Measurements from ENCODE around the gene REEP3.

REEP3 gene

DNA sequence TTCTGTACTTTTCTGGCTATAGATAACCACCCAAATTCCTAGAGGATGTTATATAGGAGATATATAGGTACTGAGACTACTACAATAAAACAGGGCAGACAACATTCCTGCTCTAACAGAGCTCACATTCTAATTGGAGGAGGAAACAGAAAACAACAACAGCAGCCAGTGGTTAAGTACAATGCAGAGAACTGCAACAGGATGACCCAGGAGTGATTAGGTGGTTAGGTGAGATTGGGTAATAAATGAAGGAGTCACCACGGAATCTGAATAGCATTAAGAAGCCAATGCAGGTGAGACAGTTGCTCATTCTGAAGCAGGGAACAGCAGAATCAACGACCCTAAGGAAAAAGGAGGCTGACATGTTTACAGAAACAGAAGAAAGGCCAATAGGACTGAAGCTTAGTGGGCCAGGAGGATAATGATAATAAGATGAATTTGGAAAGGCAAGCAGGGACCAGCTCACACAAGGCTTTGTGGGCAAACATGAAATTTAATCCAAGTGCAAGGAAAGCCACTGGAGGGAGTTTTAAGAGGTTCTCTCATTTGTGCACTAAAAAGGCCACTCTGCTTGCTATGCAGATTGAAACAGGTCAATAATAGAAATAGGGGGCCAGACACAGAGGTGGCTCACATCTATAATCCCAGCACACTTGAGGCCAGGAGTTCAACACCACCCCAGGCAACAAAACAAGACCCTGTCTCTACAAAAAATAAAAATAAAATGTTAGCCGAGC lies 16.9 kb upstream of the REEP3 start:
- no peak for DNase-seq (ENCODE audit: low read depth)
- in situ Hi-C loops (cut with HindIII; ENCODE audit: low sequenced_read_pairs), result no loop called here
- no peak overlapping the region for H3K4me3 ChIP-seq (ENCODE audit: low read depth, low read length)
- TF ChIP-seq, protein P1, sequence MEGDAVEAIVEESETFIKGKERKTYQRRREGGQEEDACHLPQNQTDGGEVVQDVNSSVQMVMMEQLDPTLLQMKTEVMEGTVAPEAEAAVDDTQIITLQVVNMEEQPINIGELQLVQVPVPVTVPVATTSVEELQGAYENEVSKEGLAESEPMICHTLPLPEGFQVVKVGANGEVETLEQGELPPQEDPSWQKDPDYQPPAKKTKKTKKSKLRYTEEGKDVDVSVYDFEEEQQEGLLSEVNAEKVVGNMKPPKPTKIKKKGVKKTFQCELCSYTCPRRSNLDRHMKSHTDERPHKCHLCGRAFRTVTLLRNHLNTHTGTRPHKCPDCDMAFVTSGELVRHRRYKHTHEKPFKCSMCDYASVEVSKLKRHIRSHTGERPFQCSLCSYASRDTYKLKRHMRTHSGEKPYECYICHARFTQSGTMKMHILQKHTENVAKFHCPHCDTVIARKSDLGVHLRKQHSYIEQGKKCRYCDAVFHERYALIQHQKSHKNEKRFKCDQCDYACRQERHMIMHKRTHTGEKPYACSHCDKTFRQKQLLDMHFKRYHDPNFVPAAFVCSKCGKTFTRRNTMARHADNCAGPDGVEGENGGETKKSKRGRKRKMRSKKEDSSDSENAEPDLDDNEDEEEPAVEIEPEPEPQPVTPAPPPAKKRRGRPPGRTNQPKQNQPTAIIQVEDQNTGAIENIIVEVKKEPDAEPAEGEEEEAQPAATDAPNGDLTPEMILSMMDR (IDR thresholded peaks at IDR 0.05; ENCODE audit: low read depth, low read length, missing control alignments), result peak; percentile 18

DNA sequence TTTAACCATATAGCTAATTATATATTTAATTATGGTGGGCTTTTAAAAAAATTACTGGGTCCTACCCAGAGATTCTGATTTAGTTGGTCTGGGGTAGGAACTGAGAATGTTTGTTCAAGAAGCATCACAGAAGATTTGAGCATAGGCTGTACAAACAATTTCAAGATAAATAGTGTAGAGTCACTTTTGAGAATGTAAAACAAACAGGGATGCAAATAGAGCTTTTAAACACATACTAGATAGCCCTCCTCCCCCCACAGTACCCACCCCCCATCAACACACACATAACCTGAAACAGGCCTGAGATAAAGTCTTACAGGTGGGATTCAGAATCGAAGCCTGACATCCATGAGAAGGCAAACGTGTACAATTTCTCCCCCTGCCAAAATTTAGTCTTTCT lies 15.6 kb upstream of the REEP3 start:
- H3K4me3 ChIP-seq (ENCODE audit: low read depth, low read length), result no peak overlapping the region
- in situ Hi-C loops (cut with HindIII; ENCODE audit: low sequenced_read_pairs), result no loop called here
- TF ChIP-seq, protein P1 (IDR thresholded peaks at IDR 0.05; ENCODE audit: low read depth, low read length, missing control alignments), result no peak
- DNase-seq (ENCODE audit: low read depth), result no peak

DNA sequence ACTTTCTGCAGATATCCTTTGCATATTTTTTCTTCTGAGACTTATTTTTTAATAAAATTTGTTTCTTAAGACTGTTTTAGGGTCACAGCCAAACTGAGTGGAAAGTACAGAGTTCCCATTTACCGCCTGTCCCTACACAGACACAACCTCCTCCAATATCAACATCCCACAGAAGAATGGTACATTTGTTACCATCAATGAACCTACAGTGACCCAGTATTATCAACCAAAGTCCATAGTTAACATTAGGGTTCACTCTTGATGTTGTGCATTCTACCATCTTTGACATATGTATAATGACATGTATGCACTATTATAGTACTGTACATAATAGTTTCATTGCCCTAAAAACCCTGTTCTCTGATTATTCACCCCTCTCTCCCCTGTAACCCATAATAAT lies 14.6 kb upstream of the REEP3 start:
- H3K4me3 ChIP-seq (ENCODE audit: low read depth, low read length), result no peak overlapping the region
- TF ChIP-seq, protein P1 (IDR thresholded peaks at IDR 0.05; ENCODE audit: low read depth, low read length, missing control alignments), result no peak
- in situ Hi-C loops (cut with HindIII; ENCODE audit: low sequenced_read_pairs), result no loop called here
- DNase-seq (ENCODE audit: low read depth), result no peak

DNA sequence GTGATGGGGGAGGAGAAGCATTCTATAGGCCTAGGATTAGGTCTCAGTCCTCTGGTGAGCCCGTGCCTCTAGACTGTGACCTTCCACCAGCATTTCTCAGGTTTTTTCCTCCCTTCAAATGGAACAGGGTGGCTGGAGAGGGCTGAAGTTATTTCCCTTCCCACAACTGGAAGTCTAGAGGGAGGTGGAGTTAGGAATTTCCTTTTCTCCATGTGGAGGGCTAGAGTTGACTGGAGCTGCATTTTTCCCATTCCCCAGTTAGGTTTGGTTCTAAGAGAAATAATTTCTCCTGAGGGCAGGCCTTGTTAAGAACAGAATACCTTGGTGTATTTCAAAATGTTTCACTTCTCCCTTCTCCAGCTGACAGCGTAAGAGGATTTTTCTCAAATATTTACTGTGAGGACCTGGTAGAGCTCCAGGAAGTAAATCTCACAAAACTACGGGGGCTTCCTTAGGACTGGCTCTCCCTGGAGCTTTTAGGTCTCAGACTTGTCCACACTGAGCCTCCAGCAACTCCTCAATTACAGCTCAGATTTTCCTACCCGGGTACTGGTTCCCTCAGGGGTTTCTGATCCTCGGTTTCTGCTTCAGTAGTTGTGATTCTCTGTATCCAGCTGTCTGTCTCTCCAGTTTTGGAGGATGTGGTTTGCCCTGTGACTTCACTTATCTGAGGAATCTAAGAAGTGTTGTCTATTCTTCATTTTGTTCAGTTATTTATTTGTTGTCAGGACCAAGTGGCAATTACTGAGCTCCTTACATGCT lies 6.0 kb upstream of the REEP3 start:
- TF ChIP-seq, protein P1 (IDR thresholded peaks at IDR 0.05; ENCODE audit: low read depth, low read length, missing control alignments), result no peak
- H3K4me3 ChIP-seq (ENCODE audit: low read depth, low read length), result no peak overlapping the region
- in situ Hi-C loops (cut with HindIII; ENCODE audit: low sequenced_read_pairs), result no loop called here
- DNase-seq (ENCODE audit: low read depth), result peak; percentile 48

DNA sequence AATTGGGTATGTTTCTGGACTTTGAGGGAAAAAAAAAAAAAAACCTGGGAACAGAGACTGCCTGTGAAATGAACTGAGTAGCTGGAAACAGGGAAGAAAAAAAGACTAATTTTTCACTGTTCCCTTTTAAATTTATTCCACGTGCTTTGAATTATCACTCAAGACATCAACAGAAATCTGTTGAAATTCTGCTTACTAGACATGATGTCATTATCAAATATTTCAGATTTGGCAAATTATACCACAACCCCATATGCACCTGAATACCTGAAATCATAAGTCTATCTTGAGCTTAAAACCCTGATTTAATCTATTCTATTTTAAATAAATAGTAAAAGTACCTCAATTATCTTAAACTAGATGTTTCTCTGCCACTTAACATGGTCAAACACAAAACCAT lies 5.0 kb upstream of the REEP3 start:
- DNase-seq (ENCODE audit: low read depth), result no peak
- in situ Hi-C loops (cut with HindIII; ENCODE audit: low sequenced_read_pairs), result no loop called here
- TF ChIP-seq, protein P1 (IDR thresholded peaks at IDR 0.05; ENCODE audit: low read depth, low read length, missing control alignments), result no peak
- H3K4me3 ChIP-seq (ENCODE audit: low read depth, low read length), result no peak overlapping the region

DNA sequence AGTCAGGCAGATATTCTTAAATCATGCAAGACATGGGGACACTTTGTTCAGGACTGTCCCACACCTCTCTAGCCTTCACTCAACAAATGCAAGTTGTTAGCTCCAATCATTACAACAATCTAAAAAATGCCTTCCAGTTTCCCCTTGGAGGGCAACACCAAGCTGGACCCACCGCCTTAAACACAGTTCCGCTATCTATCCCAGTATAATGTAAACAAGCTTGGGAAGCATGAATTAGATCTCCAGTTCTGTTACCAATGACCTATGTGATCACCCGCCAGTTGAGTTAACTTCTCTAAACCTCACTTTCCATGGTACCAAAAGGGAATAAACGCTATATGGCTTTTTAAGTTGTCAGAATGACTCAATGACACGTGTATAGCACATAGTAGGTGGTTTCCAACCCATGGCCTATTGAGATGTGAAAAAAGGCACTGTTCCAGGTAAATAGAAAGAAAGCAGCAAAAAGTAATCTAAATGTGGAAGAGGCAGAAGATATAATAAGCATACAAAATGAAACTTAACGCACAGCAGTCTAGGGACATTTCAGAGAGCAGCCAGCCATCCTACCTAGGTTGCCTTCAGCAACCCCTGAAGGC lies 2.4 kb upstream of the REEP3 start:
- in situ Hi-C loops (cut with HindIII; ENCODE audit: low sequenced_read_pairs), result no loop called here
- no peak overlapping the region for H3K4me3 ChIP-seq (ENCODE audit: low read depth, low read length)
- DNase-seq (ENCODE audit: low read depth), result no peak
- TF ChIP-seq, protein P1 (IDR thresholded peaks at IDR 0.05; ENCODE audit: low read depth, low read length, missing control alignments), result no peak

All from astrocyte of the cerebellum (primary cell).